ENCODE measurements around the gene SMDT1. TPM values are rescaled to one million over a fixed set of nuclear protein-coding genes. Genes with fewer than 3 reads are reported as not detected.
A peak's percentile ranks its signal among the peaks of the same experiment; 100 is the strongest.

Gene SMDT1
- polyA plus RNA-seq (2013, experiment 1 of 2; ENCODE audit: insufficient read length) = 37.5 TPM
- polyA plus RNA-seq (2013, experiment 2 of 2; ENCODE audit: insufficient read length) = 38.8 TPM

- peak; percentile 99 for DNase-seq
These were observed at the start of gene SMDT1 for GRCh38 chr22:42079319-42080251. SMDT1 (plus strand) TSS chr22:42079700; CDS start chr22:42079769, 69 bp downstream.

- no peak for DNase-seq
These were observed 46.0 kb upstream of the SMDT1 start for GRCh38 chr22:42033263-42034181.

GRCh38 chr22:42035256-42035655, 44.2 kb upstream of the SMDT1 start:
- no peak for DNase-seq

GRCh38 chr22:42039271-42039670, 40.2 kb upstream of the SMDT1 start:
- peak; percentile 5 for DNase-seq

GRCh38 chr22:42041784-42042183, 37.7 kb upstream of the SMDT1 start:
- DNase-seq = no peak

GRCh38 chr22:42050641-42051180, 28.8 kb upstream of the SMDT1 start:
- DNase-seq = no peak

- DNase-seq = no peak
These were observed 26.7 kb upstream of the SMDT1 start for GRCh38 chr22:42052765-42053164.

GRCh38 chr22:42056757-42057511, 22.6 kb upstream of the SMDT1 start:
- DNase-seq = no peak

GRCh38 chr22:42060489-42060888, 19.0 kb upstream of the SMDT1 start:
- no peak for DNase-seq

GRCh38 chr22:42061041-42061440, 18.5 kb upstream of the SMDT1 start:
- no peak for DNase-seq

- no peak for DNase-seq
These were observed 16.9 kb upstream of the SMDT1 start for GRCh38 chr22:42062506-42063170.

GRCh38 chr22:42064629-42065028, 14.9 kb upstream of the SMDT1 start:
- DNase-seq = no peak

- DNase-seq = no peak
These were observed 13.9 kb upstream of the SMDT1 start for GRCh38 chr22:42065438-42066125.

GRCh38 chr22:42066126-42066761, 13.3 kb upstream of the SMDT1 start:
- DNase-seq = no peak

GRCh38 chr22:42066937-42067336, 12.6 kb upstream of the SMDT1 start:
- DNase-seq = no peak

- DNase-seq = no peak
These were observed 11.7 kb upstream of the SMDT1 start for GRCh38 chr22:42067671-42068251.

GRCh38 chr22:42068291-42068690, 11.2 kb upstream of the SMDT1 start:
- DNase-seq = no peak

- DNase-seq = no peak
These were observed 9.5 kb upstream of the SMDT1 start for GRCh38 chr22:42069801-42070516.
